GM12878 (cell line): ENCODE data around the gene B4GALNT4. TPM values are rescaled to one million over a fixed set of nuclear protein-coding genes. Genes with fewer than 3 reads are reported as not detected.

Experiments
- ATAC-seq: fragments of 200-7000 bp; cut with Tn5 transposase; 3 replicates; pipeline ENCODE4 v1.9.1; 2020; ENCODE audit warnings: mild to moderate bottlenecking, moderate library complexity
- BruUV-seq: library from RNA; stranded (reverse); fragments of 400-500 nt; replicated peaks from 2 replicates; lab custom pipeline; 2021; lab: Mats Ljungman, UMichigan
- CTCF ChIA-PET: fragments of 300-600 bp; sonication (Branson Sonifier 250); formaldehyde crosslinking; extraction: SDS; loops from one replicate; lab custom pipeline; 2021; ENCODE audit warnings: inconsistent platforms; lab: Yijun Ruan, JAX
- POLR2A ChIA-PET: fragments of 350-600 bp; formaldehyde crosslinking; extraction: SDS; loops from one replicate; lab custom pipeline; 2021; ENCODE audit warnings: inconsistent platforms; lab: Charles Lee
- RAD21 ChIA-PET: fragments of 300-600 bp; sonication (Branson Sonifier 250); formaldehyde crosslinking; loops from one replicate; lab custom pipeline; 2023; ENCODE audit warnings: antibody characterized with exemption; ENCODE audit not compliant: unreplicated experiment; lab: Charles Lee
- SMC1A ChIA-PET: fragments of 300-600 bp; sonication (Branson Sonifier 250); formaldehyde crosslinking; loops from one replicate; lab custom pipeline; 2023; ENCODE audit not compliant: unreplicated experiment, uncharacterized antibody; lab: Charles Lee
- DNase-seq: peaks from one replicate; pipeline ENCODE4 v3.0.0-alpha.2; 2011; ENCODE audit warnings: low read depth, low spot score
- FAIRE-seq: peaks from 3 replicates; lab custom pipeline; 2011; peaks lifted over from hg19 to GRCh38; lab: Jason Lieb, UNC
- H2AFZ ChIP-seq: 2 replicates; pipeline ENCODE4 v1.6.0; 2011; ENCODE audit warnings: low read depth, low read length, control low read depth; ENCODE audit not compliant: control insufficient read depth
- H3K27ac ChIP-seq: 2 replicates; pipeline ENCODE4 v1.5.1; 2011; ENCODE audit warnings: control low read depth; ENCODE audit not compliant: control insufficient read depth, insufficient read depth
- H3K27me3 ChIP-seq, 2 experiments: replicated peaks in 1 of 2; 2 replicates each; pipeline versions ENCODE4 v1.6.0 to v1.6.1; 2011; ENCODE audit warnings: low read length in 1 of 2; ENCODE audit not compliant: control insufficient read depth in 2 of 2, insufficient read depth in 2 of 2
- H3K36me3 ChIP-seq, 2 experiments: 2 replicates each; pipeline ENCODE4 v1.5.1; 2011; ENCODE audit warnings: low read length in 1 of 2; ENCODE audit not compliant: control insufficient read depth in 2 of 2, insufficient read depth in 2 of 2
- H3K4me1 ChIP-seq: 2 replicates; pipeline ENCODE4 v1.6.1; 2011; ENCODE audit warnings: mild to moderate bottlenecking, low read length, moderate library complexity, mixed read lengths; ENCODE audit not compliant: control insufficient read depth, insufficient read depth
- H3K4me2 ChIP-seq: 2 replicates; pipeline ENCODE4 v1.6.0; 2011; ENCODE audit warnings: control low read depth; ENCODE audit not compliant: control insufficient read depth, insufficient read depth
- H3K4me3 ChIP-seq: fragments of 200-600 bp; sonication (generic); 2 replicates; pipeline ENCODE4 v1.5.1; 2016
- H3K79me2 ChIP-seq: 2 replicates; pipeline ENCODE4 v1.6.0; 2011; ENCODE audit warnings: low read length; ENCODE audit not compliant: control insufficient read depth, insufficient read depth
- H3K9ac ChIP-seq: 2 replicates; pipeline ENCODE4 v1.8.0; 2011; ENCODE audit warnings: low read length, control low read depth, mixed read lengths; ENCODE audit not compliant: control insufficient read depth, insufficient read depth
- H3K9me3 ChIP-seq: replicated peaks from 3 replicates; pipeline ENCODE4 v1.5.1; 2011; ENCODE audit warnings: mild to moderate bottlenecking, low read length; ENCODE audit not compliant: control insufficient read depth, insufficient read depth
- H4K20me1 ChIP-seq: 2 replicates; pipeline ENCODE4 v1.6.0; 2011; ENCODE audit not compliant: control insufficient read depth, insufficient read depth
- BMI1 ChIP-seq: fragments of 450-650 bp; IDR thresholded peaks from 2 replicates; pipeline ENCODE4 v1.6.1; 2016; ENCODE audit warnings: mild to moderate bottlenecking, moderate library complexity, borderline replicate concordance
- SRF ChIP-seq, 2 experiments: IDR thresholded peaks; 2 replicates each; pipeline ENCODE4 v1.6.1; 2011; ENCODE audit warnings: low read depth in 2 of 2, low read length in 2 of 2, mild to moderate bottlenecking in 1 of 2, moderate library complexity in 1 of 2
- STAT3 ChIP-seq: IDR thresholded peaks from 2 replicates; pipeline ENCODE4 v1.6.1; 2011; ENCODE audit warnings: low read depth, low read length, improper control_type of control experiment
- ZNF687 ChIP-seq: fragments of 450-650 bp; IDR thresholded peaks from 2 replicates; pipeline ENCODE4 v1.6.1; 2017; ENCODE audit warnings: mild to moderate bottlenecking, moderate library complexity
- WGBS: methylation state at CpG from one replicate; pipeline ENCODE4 v1.1.6; 2016; ENCODE audit warnings: low lambda C conversion rate; ENCODE audit not compliant: insufficient replicate concordance, insufficient coverage; ENCODE audit errors: missing lambda C conversion rate; 5-methylcytosine and 5-hydroxymethylcytosine counted together
- in situ Hi-C: fragments of 300-500 bp; cut with MboI; formaldehyde crosslinking; loops from 9 replicates; pipeline ENCODE4 v1.14.3; 2018; ENCODE audit warnings: mixed read lengths
- intact Hi-C: fragments of 100-400 bp; cut with micrococcal nuclease; formaldehyde crosslinking; loops from one replicate; pipeline ENCODE4 v1.14.2; 2022; ENCODE audit not compliant: unreplicated experiment
- polyA plus RNA-seq, 11 experiments: library from polyadenylated mRNA; depleted of rRNA in 4 of 11; unstranded in 6 of 11; stranded (reverse) in 5 of 11; fragments of >200 nt; fragmentation: Nextera tagmentation in 4 of 11; fragmentation: Illumina TruSeq in 1 of 11; extraction: Ambion mirVana in 4 of 11; extraction: Trizol in 1 of 11; gene quantifications; 1 replicate in 1 of 11; 2 replicates in 10 of 11; pipeline versions ENCODE4 v1.2.1 to v1.2.3, GENCODE V29; 2011 to 2016; ENCODE audit warnings: inconsistent platforms in 2 of 11, missing spikeins in 2 of 11, low read depth in 1 of 11
- total RNA-seq, 4 experiments: library from RNA; depleted of rRNA in 3 of 4; stranded (reverse); fragments of >200 nt in 3 of 4; fragmentation: Illumina TruSeq in 1 of 4; extraction: Trizol in 1 of 4; gene quantifications; 2 replicates each; pipeline versions ENCODE4 v1.2.1 to v1.2.3, GENCODE V29; 2013 to 2021
- TF ChIP-seq, protein P1 (sequence below): IDR thresholded peaks from 2 replicates; pipeline ENCODE4 v1.6.1; 2012; ENCODE audit warnings: low read length, inconsistent platforms
- TF ChIP-seq, protein P2 (sequence below): fragments of 450-650 bp; IDR thresholded peaks from 2 replicates; pipeline ENCODE4 v1.6.1; 2017; ENCODE audit warnings: mild to moderate bottlenecking, low read depth, inconsistent platforms; ENCODE audit not compliant: poor library complexity, severe bottlenecking
- TF ChIP-seq, protein P3 (sequence below): IDR thresholded peaks from 2 replicates; pipeline ENCODE4 v1.6.1; 2011; ENCODE audit warnings: borderline replicate concordance, low read depth, mild to moderate bottlenecking, moderate library complexity, low read length; ENCODE audit not compliant: insufficient read depth, poor library complexity, severe bottlenecking
- TF ChIP-seq, protein P4 (sequence below): IDR thresholded peaks from 2 replicates; pipeline ENCODE4 v1.6.1; 2012; ENCODE audit warnings: low read depth, low read length, improper control_type of control experiment
- TF ChIP-seq, protein P5 (sequence below): fragments of 150-350 bp; IDR thresholded peaks from 2 replicates; pipeline ENCODE4 v1.6.1; 2016; ENCODE audit warnings: low read depth, low read length

The B4GALNT4 gene
- total and polyA plus RNA-seq, 10 of the 15 experiments (the other 5 are each of a cell fraction or from before 2014, with no cell fraction given): 0.04 to 0.82 (median 0.40) TPM; not detected in 6

DNA sequence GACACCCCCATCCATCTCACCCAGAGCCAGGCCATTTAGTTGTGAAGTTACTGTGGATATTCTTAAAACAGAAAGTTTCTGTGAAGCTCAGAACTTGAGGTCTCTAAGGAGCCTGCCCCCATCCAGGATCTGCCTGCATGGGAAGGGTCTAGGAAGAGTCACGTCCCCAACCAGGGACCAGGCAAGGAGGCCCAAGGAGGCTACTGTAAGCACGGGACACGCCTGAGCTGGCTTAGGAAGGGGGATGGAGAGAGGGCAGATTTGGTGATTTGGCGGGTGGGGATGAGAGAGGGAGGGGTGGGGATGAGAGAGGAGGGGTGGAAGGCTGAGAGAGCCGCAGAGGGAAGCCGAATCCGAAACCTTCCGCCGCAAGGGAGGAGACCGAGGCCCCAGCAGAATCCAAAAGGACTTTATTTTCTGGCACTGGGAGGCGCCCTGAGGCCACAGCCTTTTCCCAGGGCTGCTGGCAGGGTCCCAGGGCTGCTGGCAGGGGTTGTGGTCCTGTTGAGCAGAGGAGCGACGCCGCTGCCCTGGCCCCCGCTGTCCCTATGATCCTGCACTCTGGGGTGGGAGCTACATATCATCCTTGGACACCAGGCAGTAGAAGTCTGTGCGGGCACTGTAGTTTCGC, 36.1 kb downstream of the B4GALNT4 start:
- Histone ChIP-seq H3K79me2 (no peaks in the 10 kb centered on the region), H3K36me3 (no peaks in the 10 kb centered on the region), H3K27ac (no peak overlapping the region), H2AFZ (no peak overlapping the region), H3K4me3 (no peak overlapping the region), H3K4me2 (no peak overlapping the region), H3K9ac (no peak overlapping the region), H3K27me3 (no peaks in the 10 kb centered on the region), H3K4me1 (peaks cover 6% of the 10 kb centered on the region; the same call in 1 of the 2 replicates), H4K20me1 (no peaks in the 10 kb centered on the region), H3K9me3 (no peaks in the 10 kb centered on the region)
- POLR2A ChIA-PET: no interaction called here
- no peak for ATAC-seq
- CTCF ChIA-PET: no interaction called here
- FAIRE-seq: no peak
- DNase-seq: no peak
- 66% methylated on average over 11 of the region's 17 CpGs for WGBS
- SMC1A ChIA-PET: no interaction called here
- intact Hi-C loops: no loop called here
- no TSS peak for BruUV-seq
- RAD21 ChIA-PET: interaction anchor here (0.6 to 2.4 kb wide), 2 partner anchors 42 to 98 kb away, joined by 6 to 17 read pairs; no protein-coding TSS in a partner anchor
- in situ Hi-C loops: no loop called here
- TF ChIP-seq, protein P1, sequence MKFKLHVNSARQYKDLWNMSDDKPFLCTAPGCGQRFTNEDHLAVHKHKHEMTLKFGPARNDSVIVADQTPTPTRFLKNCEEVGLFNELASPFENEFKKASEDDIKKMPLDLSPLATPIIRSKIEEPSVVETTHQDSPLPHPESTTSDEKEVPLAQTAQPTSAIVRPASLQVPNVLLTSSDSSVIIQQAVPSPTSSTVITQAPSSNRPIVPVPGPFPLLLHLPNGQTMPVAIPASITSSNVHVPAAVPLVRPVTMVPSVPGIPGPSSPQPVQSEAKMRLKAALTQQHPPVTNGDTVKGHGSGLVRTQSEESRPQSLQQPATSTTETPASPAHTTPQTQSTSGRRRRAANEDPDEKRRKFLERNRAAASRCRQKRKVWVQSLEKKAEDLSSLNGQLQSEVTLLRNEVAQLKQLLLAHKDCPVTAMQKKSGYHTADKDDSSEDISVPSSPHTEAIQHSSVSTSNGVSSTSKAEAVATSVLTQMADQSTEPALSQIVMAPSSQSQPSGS: no peak
- TF ChIP-seq, protein P2, sequence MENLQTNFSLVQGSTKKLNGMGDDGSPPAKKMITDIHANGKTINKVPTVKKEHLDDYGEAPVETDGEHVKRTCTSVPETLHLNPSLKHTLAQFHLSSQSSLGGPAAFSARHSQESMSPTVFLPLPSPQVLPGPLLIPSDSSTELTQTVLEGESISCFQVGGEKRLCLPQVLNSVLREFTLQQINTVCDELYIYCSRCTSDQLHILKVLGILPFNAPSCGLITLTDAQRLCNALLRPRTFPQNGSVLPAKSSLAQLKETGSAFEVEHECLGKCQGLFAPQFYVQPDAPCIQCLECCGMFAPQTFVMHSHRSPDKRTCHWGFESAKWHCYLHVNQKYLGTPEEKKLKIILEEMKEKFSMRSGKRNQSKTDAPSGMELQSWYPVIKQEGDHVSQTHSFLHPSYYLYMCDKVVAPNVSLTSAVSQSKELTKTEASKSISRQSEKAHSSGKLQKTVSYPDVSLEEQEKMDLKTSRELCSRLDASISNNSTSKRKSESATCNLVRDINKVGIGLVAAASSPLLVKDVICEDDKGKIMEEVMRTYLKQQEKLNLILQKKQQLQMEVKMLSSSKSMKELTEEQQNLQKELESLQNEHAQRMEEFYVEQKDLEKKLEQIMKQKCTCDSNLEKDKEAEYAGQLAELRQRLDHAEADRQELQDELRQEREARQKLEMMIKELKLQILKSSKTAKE: no peak
- TF ChIP-seq STAT3: no peak
- no peak for TF ChIP-seq ZNF687
- no peak for TF ChIP-seq SRF (IDR thresholded peaks at IDR 0.05; ENCODE audit: low read depth in 2 of 2, low read length in 2 of 2)
- TF ChIP-seq, protein P3, sequence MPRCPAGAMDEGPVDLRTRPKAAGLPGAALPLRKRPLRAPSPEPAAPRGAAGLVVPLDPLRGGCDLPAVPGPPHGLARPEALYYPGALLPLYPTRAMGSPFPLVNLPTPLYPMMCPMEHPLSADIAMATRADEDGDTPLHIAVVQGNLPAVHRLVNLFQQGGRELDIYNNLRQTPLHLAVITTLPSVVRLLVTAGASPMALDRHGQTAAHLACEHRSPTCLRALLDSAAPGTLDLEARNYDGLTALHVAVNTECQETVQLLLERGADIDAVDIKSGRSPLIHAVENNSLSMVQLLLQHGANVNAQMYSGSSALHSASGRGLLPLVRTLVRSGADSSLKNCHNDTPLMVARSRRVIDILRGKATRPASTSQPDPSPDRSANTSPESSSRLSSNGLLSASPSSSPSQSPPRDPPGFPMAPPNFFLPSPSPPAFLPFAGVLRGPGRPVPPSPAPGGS: no peak
- TF ChIP-seq, protein P4, sequence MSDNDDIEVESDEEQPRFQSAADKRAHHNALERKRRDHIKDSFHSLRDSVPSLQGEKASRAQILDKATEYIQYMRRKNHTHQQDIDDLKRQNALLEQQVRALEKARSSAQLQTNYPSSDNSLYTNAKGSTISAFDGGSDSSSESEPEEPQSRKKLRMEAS: no peak
- TF ChIP-seq BMI1: no peak
- TF ChIP-seq, protein P5, sequence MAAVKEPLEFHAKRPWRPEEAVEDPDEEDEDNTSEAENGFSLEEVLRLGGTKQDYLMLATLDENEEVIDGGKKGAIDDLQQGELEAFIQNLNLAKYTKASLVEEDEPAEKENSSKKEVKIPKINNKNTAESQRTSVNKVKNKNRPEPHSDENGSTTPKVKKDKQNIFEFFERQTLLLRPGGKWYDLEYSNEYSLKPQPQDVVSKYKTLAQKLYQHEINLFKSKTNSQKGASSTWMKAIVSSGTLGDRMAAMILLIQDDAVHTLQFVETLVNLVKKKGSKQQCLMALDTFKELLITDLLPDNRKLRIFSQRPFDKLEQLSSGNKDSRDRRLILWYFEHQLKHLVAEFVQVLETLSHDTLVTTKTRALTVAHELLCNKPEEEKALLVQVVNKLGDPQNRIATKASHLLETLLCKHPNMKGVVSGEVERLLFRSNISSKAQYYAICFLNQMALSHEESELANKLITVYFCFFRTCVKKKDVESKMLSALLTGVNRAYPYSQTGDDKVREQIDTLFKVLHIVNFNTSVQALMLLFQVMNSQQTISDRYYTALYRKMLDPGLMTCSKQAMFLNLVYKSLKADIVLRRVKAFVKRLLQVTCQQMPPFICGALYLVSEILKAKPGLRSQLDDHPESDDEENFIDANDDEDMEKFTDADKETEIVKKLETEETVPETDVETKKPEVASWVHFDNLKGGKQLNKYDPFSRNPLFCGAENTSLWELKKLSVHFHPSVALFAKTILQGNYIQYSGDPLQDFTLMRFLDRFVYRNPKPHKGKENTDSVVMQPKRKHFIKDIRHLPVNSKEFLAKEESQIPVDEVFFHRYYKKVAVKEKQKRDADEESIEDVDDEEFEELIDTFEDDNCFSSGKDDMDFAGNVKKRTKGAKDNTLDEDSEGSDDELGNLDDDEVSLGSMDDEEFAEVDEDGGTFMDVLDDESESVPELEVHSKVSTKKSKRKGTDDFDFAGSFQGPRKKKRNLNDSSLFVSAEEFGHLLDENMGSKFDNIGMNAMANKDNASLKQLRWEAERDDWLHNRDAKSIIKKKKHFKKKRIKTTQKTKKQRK: no peak
